A549 (cell line): Measurements from ENCODE around the gene SAPCD1.

ENCODE experiments used
- CEBPB ChIP-seq, 2 experiments: fragments of >200 bp in 1 of 2; sonication (Bioruptor Twin) in 1 of 2; formaldehyde crosslinking in 1 of 2; IDR thresholded peaks; 2 replicates each; pipeline ENCODE4 v1.6.1; 2012 to 2016
- EP300 ChIP-seq, 2 experiments: fragments of >200 bp; sonication (Bioruptor Twin); formaldehyde crosslinking; IDR thresholded peaks; 2 replicates in 1 of 2; 3 replicates in 1 of 2; pipeline ENCODE4 v1.6.1; 2016 to 2017
- MAZ ChIP-seq: fragments of 150-350 bp; IDR thresholded peaks from 2 replicates; pipeline ENCODE4 v1.6.1; 2014; ENCODE audit warnings: antibody characterized with exemption, low read depth, low read length, borderline replicate concordance
- POLR2A ChIP-seq: IDR thresholded peaks from 2 replicates; pipeline ENCODE4 v1.6.1; 2012; ENCODE audit warnings: mild to moderate bottlenecking, low read length
- RNF2 ChIP-seq: fragments of 200-600 bp; sonication (generic); IDR thresholded peaks from 2 replicates; pipeline ENCODE4 v1.6.1; 2016; ENCODE audit warnings: low read depth, mild to moderate bottlenecking, antibody characterized with exemption, moderate library complexity, borderline replicate concordance
- TF ChIP-seq, protein P1 (sequence below): fragments of >200 bp; sonication (Bioruptor Twin); formaldehyde crosslinking; IDR thresholded peaks from 3 replicates; pipeline ENCODE4 v1.5.1; 2016
- TF ChIP-seq, protein P2 (sequence below): fragments of 200-600 bp; sonication (generic); IDR thresholded peaks from 2 replicates; pipeline ENCODE4 v1.6.1; 2016; ENCODE audit warnings: antibody characterized with exemption, mild to moderate bottlenecking, moderate library complexity

DNA sequence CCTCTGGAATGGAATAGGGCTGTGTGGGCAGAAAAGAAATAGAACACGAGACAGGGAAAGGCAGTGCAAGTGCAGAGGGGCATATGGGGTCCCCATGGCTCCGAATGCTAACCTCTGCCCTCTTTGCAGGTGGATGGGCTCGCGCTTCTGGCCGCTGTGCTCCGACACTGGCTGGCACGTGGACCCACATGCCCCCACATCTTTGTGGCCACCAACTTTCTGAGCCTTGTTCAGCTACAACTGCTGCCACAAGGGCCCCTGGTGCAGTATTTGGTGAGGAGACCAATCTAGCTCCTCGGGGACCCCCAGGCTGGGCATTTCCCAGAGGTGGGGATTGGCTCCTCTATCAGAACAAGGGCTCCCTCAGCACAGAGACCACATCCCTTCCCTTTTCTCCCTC lies 1.1 kb upstream of the SAPCD1 start:
- TF ChIP-seq, protein P1, sequence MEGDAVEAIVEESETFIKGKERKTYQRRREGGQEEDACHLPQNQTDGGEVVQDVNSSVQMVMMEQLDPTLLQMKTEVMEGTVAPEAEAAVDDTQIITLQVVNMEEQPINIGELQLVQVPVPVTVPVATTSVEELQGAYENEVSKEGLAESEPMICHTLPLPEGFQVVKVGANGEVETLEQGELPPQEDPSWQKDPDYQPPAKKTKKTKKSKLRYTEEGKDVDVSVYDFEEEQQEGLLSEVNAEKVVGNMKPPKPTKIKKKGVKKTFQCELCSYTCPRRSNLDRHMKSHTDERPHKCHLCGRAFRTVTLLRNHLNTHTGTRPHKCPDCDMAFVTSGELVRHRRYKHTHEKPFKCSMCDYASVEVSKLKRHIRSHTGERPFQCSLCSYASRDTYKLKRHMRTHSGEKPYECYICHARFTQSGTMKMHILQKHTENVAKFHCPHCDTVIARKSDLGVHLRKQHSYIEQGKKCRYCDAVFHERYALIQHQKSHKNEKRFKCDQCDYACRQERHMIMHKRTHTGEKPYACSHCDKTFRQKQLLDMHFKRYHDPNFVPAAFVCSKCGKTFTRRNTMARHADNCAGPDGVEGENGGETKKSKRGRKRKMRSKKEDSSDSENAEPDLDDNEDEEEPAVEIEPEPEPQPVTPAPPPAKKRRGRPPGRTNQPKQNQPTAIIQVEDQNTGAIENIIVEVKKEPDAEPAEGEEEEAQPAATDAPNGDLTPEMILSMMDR: no peak
- TF ChIP-seq, protein P2, sequence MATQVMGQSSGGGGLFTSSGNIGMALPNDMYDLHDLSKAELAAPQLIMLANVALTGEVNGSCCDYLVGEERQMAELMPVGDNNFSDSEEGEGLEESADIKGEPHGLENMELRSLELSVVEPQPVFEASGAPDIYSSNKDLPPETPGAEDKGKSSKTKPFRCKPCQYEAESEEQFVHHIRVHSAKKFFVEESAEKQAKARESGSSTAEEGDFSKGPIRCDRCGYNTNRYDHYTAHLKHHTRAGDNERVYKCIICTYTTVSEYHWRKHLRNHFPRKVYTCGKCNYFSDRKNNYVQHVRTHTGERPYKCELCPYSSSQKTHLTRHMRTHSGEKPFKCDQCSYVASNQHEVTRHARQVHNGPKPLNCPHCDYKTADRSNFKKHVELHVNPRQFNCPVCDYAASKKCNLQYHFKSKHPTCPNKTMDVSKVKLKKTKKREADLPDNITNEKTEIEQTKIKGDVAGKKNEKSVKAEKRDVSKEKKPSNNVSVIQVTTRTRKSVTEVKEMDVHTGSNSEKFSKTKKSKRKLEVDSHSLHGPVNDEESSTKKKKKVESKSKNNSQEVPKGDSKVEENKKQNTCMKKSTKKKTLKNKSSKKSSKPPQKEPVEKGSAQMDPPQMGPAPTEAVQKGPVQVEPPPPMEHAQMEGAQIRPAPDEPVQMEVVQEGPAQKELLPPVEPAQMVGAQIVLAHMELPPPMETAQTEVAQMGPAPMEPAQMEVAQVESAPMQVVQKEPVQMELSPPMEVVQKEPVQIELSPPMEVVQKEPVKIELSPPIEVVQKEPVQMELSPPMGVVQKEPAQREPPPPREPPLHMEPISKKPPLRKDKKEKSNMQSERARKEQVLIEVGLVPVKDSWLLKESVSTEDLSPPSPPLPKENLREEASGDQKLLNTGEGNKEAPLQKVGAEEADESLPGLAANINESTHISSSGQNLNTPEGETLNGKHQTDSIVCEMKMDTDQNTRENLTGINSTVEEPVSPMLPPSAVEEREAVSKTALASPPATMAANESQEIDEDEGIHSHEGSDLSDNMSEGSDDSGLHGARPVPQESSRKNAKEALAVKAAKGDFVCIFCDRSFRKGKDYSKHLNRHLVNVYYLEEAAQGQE: no peak
- TF ChIP-seq MAZ (no peak), EP300 (IDR thresholded peaks at IDR 0.05) (no peak), RNF2 (no peak), POLR2A (no peak), CEBPB (IDR thresholded peaks at IDR 0.05) (no peak)
